Lung microvascular endothelial cell (primary cell): Measurements from ENCODE around the gene ITK. TPM values are rescaled to one million over a fixed set of nuclear protein-coding genes. Genes with fewer than 3 reads are reported as not detected.

Experiments
- DNase-seq, 2 donors: peaks; one replicate each; pipeline versions ENCODE4 v3.0.0 to v3.0.0-alpha.2; 2010; ENCODE audit warnings: low read depth in 2 of 2
- total RNA-seq: library from RNA; depleted of rRNA; stranded (reverse); fragments of >200 nt; gene quantifications from 2 replicates; pipeline ENCODE4 v1.2.1, GENCODE V29; 2014

The ITK gene
- not detected in 2 replicates for total RNA-seq

DNA sequence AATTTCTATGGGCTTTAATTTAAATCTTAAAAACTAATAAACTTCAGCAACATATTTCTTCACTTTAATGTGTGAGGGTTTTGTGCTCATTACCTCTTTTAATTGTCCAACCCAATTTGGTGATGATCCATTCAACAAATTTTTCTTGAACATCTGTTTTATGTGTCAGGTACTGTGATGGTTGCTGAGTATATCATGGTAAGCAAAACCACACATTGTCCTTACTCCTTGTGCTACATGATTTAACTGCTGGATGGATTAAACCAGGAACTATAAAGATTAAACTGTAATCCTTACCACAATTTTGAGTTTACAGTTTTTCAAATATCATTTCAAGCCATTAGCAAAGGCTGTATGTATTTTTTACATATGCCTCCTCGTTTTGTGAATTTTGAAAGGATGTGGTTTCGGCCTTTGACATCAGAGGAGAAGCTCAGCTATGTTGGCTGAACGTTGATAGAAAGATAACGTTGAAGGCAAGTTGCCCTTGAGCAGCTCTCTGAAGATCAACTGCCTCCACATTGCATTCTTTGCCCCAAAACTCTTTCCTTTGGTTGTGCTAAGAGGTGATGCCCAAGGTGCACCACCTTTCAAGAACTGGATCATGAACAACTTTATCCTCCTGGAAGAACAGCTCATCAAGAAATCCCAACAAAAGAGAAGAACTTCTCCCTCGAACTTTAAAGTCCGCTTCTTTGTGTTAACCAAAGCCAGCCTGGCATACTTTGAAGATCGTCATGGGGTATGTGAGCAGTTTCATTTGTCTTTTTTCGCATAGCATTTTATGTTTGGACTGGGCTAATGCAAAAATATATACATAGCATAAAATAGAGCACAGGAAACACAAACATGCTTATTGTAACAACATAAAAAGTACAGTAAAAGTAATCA, at the start of gene ITK:
ITK (plus strand) TSS at position 467 of the 891 bp plus-strand sequence; CDS start at position 605, 138 bp downstream.
- DNase-seq, result no peak

DNA sequence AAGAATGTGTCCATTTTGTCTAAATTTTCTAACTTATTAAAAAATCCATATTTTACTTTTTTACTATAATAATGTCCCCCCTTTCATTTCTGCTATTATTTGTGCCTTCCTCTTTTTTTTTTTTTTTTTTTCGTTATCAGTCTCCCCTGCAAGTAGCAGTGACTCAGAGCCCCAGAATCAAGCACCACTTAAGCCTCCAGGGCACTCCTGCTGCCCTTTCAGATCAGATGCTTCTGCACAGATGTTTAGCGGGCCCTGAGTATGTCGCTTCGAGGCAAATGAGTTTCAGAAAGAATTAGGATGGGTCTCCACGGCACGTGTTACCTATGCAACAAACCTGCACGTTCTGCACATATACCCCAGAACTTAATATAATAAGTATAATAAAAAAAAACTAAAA, 49.7 kb upstream of the ITK start:
- no peak for DNase-seq

DNA sequence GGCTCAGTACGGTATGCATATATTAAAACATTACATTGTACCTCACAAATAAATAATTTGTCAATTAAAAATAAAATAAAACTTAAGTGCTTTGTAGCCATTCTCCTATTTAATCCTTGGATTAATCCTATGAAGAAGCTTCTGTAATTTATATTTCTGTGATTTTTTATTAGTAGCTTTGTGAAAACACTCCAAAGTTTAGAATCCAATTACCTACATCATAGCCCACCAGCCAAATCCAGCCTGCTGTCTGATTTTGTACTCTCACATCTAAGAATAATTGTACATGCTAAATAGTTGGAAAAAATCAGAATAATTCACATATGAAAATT, 48.4 kb upstream of the ITK start:
- no peak for DNase-seq

DNA sequence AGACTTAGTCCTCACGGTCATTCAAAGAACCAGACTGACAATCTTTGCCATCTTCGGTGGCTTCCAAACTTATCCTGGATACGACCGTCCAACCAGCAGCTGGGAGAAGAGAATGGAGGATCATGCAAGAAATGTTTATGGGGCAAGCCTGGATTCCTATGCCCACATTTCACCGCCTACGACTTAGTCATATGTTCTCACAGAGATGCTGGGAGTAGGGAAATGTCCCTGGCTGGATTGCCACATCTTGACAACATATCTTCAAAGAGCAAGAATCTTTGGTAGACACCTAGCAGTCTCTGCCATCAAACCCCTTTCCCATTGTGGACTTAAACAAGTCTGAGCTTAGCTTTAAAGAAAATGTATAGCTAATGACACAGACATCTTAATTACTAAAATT, 42.9 kb upstream of the ITK start:
- no peak for DNase-seq

DNA sequence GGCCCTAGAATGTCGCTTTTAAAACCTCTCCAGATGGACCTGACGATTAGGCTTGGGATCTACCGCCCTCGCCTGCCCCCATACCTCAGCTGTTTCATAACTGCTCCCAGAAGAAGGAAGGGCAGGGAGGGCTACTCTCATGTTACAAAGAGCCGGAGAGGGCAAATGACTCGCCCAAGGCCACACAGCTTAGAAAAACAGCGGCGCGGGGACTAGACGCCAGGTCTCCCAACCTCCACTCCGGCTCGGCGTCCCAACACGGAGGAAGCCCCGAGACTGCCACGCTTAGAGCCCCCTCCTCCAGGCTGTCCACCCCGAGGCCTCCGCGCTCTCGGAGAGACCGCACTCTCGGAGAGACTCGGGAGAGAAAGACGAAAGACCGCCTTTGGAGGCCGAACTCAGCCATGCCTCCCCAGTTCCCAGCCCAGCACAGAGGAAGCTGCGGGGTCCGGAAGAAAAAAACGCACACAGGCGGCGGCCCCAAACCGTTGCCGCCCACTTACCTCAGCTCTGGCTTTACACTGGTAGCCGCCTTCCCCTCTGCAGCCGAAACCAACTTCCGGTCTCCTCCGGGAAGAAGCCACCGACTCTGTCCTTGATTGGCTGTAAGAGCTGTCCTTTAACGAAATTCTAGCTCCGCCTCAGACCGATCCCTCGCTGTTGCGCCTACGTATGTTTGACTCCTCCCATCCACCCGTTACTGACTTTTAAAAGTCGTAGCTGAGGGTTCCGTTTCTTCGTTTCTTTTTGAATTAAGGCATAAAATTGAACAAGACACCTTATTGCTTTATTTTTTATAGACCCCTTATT, 38.1 kb upstream of the ITK start, which contains the start of gene MED7:
MED7 (minus strand) TSS at position 549 of the 810 bp plus-strand sequence. CDS start 3,434 bp downstream, outside the sequence.
- DNase-seq, result peak; percentile 99 to 100

DNA sequence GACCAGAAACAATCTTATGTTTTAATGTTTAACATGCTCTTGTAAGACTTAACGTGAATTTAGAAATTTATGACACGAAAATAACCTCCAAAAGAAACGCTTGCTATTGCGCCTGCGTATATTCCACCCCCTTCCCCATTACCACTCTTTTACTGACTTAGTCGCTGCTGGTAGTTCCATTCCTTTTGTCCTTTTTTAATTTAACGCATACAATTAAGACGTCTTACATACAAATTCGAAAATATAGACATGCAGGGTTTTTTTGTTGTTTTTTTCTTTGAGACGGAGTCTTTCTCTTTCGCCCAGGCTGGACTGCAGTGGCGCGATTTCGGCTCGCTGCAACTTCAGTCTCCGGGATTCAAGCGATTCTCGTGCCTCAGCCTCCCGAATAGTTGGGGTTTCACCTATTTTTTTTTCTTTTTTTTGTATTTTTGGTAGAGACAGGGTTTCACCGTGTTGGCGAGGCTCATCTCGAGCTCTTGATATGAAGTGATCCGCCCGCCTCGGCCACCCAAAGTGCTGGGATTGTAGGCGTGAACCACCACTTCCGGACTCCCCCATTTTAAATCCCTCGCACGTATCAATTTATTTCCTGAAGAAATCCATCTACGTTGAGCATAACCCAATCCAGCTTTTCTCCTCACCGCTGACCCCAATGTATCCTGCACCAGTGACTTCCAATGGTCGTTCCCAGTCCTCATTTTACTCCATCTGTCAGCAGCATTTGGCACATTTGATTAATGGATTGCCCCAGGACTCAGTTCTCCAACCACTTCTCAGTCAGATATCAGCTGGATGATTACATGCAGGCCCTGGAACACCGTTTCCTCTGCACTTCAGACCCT, 37.3 kb upstream of the ITK start:
- DNase-seq, result peak in 1 of 2 donors; percentile 40

DNA sequence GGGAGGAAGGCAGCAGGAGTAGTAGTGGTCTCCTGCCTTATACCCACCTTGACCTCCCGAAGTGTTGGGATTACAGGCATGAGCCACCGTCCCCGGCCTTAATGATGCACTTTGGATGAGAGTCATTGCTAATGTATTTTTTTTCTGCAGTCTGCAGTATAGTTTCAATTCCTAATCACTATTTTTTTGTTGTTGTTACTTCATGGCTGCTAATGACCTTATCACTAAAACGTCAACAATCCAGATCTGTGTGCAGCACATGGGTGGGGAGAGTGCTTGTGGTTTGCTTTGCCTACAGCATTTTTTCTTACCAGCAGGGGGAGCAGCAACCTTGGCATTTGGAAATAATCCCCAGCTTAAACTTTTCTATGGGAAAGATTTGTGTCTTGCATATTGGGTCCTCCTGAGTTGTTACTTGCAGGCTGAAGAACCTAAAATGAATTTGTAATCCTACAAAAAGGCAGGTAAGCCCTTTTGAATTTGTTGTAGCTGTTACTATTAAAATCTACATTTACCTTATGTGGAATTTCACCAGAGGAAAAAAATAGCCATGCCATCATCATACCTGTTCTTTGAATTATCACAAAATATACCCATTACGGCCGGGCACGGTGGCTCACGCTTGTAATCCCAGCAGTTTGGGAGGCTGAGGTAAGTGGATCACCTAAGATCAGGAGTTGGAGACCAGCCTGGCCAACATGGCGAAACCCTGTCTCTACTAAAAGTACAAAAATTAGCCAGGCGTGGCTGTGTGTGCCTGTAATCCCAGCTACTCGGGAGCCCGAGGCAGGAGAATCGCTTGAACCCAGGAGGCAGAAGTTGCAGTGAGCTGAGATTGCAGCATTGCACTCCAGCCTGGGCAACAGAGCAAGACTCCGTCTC, 31.7 kb upstream of the ITK start:
- peak; percentile 64 to 72 for DNase-seq

DNA sequence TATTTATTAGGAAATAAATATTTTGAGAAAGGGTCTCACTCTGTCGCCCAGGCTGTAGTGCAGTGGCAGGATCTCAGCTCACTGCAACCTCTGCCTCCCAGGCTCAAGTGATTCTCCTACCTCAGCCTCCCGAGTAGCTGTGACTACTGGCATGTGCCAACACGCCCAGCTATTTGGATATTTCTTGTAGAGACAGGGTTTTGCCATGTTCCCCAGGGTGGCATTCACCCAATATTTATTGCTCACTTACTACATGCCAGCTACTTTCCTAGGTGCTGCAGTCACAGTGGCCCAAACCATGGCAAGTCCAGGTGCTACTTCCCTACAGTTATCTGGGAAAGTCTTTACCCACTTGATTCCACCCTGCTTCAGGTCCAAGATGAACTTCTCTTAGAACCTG, 29.6 kb upstream of the ITK start:
- DNase-seq, result no peak

DNA sequence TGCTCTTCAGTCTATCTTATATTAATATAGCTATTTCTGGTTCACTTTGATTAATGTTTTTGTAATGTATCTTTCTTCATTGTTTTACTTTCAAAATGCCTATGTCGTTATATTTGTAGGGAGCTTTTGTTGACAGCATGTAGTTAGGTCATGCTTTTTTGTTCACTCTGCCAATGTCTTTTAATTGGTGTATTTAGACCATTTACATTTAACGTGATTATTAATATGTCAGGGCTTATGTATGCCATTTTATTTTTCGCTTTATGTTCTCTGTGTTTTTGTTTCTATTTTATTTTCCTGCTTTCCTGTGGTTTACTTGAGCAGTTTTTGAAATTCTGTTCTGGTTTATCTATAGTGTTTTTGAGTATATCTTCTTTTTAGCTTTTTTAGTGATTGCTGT, 25.3 kb upstream of the ITK start:
- no peak for DNase-seq

DNA sequence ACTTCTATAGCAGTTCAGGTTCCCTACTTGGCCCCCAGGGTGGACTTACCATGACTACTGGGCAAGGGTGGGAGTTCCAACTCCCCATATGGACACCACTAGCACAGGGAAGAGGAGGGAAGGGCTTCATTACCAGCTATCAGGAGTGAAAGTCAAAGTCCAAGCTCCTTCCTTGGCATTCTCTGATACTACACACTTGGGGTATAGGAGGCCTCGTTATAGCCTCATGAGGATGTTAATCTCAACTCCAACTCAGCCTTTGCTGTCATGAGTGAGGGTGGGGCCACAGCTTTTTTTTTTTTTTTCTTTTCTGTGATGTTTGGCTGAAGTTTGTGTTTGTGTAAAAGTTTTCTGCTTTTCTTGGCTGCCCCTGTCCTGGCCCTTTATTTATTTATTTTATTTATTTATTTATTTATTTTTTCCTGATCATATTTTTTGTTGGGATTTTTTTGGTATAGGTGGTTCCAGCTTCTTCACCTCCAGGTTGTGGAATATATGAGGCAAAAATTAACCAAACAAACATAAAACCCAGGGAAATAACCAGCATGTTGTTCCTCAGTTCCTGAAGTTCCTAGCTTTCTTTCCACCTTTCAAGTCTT, 23.2 kb upstream of the ITK start:
- DNase-seq, result no peak

DNA sequence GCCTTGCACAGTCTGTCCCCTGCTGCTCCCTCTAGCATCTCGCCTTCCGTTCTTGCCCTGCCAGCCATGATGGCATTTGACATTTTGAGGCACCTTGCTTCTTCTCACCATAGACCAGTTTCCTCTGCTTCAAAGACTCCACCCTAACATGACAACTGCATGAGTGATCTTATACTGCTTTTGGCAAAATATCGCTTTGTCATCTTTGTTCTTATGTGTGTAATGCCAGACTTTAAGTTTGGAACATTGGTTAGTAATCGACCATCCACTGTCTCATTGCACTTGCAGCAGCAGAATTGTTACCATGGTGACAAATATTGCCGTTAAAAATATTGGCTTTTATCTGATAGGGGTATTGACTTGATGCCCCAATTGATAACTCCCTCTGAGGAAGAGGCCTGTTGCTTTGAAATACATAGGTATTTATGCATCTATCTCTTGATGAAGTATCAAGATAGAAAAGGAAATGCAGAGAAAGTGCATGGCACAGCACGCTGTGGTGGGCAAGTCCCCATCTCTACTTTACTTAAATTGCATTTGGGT, 21.4 kb upstream of the ITK start:
- no peak for DNase-seq

DNA sequence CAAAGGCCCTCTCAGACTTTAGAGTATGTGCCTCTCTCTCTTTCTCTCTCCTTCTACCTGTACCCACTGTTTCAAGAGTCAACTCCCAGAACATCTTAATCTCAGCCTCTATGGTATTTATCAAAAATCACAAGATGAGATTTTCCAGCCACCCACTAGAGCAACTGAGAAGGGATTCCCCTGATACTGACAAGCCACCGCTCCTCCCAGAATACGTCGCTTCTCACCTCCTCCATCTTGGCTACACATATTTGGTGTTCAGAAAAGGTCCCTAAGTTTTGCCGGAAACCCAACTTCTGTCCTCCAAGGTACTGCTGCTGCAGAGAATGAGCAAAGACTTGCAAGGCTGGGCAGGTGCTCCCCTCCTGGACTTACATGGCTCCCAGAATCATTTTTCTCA, 20.6 kb upstream of the ITK start:
- no peak for DNase-seq

DNA sequence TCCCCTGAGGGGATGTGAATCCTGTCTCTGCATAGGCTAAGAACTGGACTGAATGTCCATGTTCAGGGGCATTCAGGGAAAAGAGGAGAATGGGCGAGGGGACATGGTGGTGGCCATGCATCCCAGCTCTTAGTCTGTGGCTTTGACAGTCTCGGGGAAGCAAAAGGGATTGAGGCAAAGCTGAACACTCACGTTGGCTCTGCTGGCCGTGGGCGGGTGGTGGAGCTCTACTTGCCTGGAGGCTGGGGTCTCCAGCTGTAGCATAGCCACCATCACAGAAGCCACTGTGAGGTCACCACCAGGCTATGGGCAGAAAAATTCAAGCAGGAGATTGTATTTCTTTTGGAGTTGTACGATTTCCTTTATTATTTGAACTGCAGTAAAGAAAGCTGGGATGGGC, 18.6 kb upstream of the ITK start:
- no peak for DNase-seq

DNA sequence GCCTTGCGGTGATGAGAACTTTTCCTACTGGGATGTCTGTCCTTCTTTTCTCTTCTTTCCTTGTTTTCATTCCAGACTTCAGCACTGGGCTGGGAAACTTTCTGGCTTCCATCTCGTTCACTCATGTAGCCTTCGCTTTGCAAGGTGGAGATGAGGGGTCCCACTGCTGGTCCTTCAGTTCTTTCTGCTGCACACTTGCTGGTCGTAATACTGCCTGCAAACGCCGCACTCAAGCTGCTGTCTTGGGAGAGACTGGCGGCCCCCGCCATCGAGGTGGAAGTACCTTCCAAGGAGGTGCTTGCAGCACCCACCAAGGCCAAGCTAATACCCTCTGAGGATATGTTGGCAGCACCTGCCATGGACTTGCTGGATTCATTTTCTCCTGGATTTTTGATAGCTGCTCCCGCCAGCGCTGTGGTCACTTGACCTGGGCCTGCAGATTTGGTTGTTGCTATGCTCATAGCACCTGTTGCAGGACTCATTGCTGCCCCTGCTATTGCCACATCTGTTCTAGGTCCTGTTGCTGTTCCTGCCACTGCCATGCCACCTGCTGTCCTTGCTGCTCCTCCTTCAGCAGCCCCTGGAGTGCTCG, 17.6 kb upstream of the ITK start:
- no peak for DNase-seq

DNA sequence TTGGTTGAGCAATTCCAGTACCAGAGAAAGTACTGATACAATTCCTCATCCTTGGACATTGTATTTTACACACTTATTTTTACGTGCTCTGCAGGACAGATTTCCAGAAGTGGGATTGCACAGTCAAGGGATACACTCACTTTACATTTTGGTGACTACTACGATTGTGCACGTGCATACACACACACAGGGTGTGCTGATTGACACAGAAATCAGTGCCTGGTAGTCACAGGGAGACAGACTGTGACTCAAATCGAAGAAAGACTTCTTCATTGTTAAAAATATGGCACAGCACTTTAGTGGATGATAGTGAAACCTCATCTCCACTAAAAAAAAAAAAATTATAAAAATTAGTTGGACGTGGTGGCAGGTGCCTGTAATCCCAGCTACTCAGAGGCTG, 16.1 kb upstream of the ITK start:
- DNase-seq, result no peak

DNA sequence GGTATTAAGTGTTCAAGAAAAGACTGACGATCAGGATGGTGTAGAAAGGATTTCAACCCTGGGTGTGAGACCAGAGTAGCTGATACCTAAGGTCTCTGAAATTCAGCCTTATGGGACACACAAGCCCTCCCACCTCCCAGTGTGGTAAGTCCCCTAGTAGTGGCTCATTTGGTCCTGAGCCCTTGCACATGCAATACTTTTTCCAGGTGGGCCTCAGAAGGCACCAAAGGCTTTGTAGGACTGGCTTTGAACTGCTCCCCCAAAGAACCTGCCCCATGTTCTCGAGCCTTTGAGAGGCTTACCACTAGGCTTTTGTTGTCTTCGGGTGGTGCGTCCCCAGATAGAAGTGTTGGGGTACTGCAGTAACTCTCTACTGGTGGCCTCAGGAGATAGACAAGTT, 15.4 kb upstream of the ITK start:
- DNase-seq, result no peak

DNA sequence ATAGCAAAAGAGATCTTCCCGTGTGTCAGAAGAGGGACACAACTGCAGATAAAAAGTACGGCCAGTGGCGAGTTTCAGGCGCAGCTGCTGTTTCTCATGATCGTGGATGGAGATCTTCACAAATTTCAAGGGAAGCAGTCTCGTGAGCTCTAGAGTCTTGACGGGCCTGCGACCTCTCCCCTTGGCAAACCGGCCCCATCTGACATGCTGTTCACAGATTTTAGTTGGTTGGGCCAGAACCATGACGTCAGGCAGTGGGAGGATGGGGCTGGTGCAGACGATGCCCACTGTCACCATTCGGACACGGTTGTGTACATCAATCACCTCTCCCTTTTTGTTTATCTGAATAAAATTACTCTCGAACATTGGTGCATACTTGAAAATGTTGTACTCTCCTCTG, 15.0 kb upstream of the ITK start:
- no peak for DNase-seq

DNA sequence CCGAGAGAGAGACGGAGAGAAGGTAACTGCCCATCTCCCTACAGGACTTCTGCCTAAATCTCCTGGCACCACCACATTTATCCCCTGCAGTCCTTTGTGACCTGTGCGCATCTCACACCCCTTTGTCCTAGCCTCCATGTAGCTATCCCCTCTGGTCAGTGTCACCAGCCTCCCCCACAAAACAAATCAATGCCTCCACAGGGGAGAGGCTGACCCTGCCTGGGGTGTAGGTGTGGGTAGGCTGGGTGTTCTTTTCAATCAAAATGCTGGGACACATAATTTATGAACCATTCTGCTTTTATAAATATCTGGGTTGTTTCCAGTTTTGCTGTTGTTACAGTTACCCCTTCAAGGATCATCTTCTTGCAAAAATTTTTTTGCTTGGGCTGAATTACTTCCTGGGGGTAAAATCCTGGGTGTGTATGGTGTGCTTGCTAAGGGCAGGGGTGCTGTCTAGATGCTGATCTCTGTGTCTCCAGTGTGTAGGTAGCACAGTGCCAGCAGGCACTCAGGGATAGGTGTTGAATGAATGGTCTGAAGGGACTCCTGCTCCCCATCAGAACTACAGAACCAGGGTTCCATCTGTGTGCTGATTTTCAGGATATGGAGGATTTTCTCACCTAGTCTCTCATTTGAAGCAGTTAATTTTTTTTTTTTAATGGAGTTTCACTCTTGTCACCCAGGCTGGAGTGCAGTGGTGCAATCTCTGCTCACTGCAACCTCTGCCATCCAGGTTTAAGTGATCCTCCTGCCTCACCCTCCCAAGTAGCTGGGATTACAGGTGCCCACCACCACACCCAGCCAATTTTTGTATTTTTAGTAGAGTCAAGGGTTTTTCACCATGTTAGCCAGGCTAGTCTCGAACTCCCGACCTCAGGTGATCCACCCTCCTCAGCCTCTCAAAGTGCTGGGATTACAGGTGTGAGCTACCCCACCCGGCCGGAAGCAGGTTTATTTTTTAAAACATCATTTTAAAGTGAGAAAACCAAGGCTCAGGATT, 14.1 kb upstream of the ITK start, which contains the start of gene GARIN3:
GARIN3 (minus strand) TSS at position 51 of the 1,000 bp plus-strand sequence. CDS start 96 bp downstream, outside the sequence.
- DNase-seq, result no peak
